Measurements from ENCODE around the gene COA3.

- no peak for TF ChIP-seq RARB (CRISPR knock-in tag; IDR thresholded peaks at IDR 0.05)
- TF ChIP-seq, protein P1, sequence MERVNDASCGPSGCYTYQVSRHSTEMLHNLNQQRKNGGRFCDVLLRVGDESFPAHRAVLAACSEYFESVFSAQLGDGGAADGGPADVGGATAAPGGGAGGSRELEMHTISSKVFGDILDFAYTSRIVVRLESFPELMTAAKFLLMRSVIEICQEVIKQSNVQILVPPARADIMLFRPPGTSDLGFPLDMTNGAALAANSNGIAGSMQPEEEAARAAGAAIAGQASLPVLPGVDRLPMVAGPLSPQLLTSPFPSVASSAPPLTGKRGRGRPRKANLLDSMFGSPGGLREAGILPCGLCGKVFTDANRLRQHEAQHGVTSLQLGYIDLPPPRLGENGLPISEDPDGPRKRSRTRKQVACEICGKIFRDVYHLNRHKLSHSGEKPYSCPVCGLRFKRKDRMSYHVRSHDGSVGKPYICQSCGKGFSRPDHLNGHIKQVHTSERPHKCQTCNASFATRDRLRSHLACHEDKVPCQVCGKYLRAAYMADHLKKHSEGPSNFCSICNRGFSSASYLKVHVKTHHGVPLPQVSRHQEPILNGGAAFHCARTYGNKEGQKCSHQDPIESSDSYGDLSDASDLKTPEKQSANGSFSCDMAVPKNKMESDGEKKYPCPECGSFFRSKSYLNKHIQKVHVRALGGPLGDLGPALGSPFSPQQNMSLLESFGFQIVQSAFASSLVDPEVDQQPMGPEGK (CRISPR knock-in tag; IDR thresholded peaks at IDR 0.05; ENCODE audit: borderline replicate concordance): no peak
- no peak for TF ChIP-seq ZNF70 (CRISPR knock-in tag; IDR thresholded peaks at IDR 0.05)
- TF ChIP-seq CREB5 (CRISPR knock-in tag; IDR thresholded peaks at IDR 0.05; ENCODE audit: low read depth): no peak
- no peak for TF ChIP-seq ZFP30 (CRISPR knock-in tag; IDR thresholded peaks at IDR 0.05)
- no peak for TF ChIP-seq ISL1 (CRISPR knock-in tag; IDR thresholded peaks at IDR 0.05)
- TF ChIP-seq PPARA (CRISPR knock-in tag; IDR thresholded peaks at IDR 0.05; ENCODE audit: borderline replicate concordance): no peak
- TF ChIP-seq ZFP3 (CRISPR knock-in tag; IDR thresholded peaks at IDR 0.05): no peak
- no peak for TF ChIP-seq ARNTL (CRISPR knock-in tag; IDR thresholded peaks at IDR 0.05; ENCODE audit: borderline replicate concordance, low read depth)
- TF ChIP-seq ZNF565 (CRISPR knock-in tag; conservative IDR thresholded peaks at IDR 0.05; ENCODE audit: low read depth): no peak
- no peak for TF ChIP-seq TCF4 (CRISPR knock-in tag; IDR thresholded peaks at IDR 0.05; ENCODE audit: borderline replicate concordance)
- TF ChIP-seq, protein P2, sequence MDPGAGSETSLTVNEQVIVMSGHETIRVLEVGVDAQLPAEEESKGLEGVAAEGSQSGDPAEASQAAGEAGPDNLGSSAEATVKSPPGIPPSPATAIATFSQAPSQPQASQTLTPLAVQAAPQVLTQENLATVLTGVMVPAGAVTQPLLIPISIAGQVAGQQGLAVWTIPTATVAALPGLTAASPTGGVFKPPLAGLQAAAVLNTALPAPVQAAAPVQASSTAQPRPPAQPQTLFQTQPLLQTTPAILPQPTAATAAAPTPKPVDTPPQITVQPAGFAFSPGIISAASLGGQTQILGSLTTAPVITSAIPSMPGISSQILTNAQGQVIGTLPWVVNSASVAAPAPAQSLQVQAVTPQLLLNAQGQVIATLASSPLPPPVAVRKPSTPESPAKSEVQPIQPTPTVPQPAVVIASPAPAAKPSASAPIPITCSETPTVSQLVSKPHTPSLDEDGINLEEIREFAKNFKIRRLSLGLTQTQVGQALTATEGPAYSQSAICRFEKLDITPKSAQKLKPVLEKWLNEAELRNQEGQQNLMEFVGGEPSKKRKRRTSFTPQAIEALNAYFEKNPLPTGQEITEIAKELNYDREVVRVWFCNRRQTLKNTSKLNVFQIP (CRISPR knock-in tag; IDR thresholded peaks at IDR 0.05; ENCODE audit: borderline replicate concordance, low read depth): no peak
Measured at GRCh38 chr17:42803074-42803883, 4.8 kb upstream of the COA3 start.
